Measurements from ENCODE around the gene GPR162. TPM values are rescaled to one million over a fixed set of nuclear protein-coding genes. Genes with fewer than 3 reads are reported as not detected.

Gene GPR162
- total and polyA plus RNA-seq, 10 of the 15 experiments (the other 5 are each of a cell fraction or from before 2014, with no cell fraction given) = not detected

DNA sequence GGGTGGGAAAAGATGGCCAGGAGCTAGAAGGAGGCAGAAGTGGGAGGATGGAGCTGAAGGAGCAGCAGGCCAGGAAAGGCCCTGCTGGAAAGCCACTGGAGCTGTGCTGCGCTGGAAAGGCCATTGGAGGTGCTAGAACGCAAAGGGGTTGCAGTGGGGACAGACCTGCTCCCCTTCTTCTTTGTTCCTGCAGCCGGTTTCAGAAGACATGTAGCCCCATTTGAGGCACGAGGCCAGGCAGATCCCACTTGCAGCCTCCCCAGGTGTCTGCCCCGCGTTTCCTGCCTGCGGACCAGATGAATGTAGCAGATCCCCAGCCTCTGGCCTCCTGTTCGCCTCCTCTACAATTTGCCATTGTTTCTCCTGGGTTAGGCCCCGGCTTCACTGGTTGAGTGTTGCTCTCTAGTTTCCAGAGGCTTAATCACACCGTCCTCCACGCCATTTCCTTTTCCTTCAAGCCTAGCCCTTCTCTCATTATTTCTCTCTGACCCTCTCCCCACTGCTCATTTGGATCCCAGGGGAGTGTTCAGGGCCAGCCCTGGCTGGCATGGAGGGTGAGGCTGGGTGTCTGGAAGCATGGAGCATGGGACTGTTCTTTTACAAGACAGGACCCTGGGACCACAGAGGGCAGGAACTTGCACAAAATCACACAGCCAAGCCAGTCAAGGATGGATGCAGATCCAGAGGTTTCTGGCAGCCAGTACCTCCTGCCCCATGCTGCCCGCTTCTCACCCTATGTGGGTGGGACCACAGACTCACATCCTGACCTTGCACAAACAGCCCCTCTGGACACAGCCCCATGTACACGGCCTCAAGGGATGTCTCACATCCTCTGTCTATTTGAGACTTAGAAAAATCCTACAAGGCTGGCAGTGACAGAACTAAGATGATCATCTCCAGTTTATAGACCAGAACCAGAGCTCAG lies 2.3 kb upstream of the GPR162 start:
- intact Hi-C loops (cut with micrococcal nuclease; ENCODE audit: unreplicated experiment) (no loop called here), in situ Hi-C loops (cut with MboI) (no loop called here)
- H2AFZ ChIP-seq (ENCODE audit: control insufficient read depth, low read depth, low read length) = no peak overlapping the region
- H3K79me2 ChIP-seq (ENCODE audit: control insufficient read depth, insufficient read depth, low read length) = no peaks in the 10 kb centered on the region
- ATAC-seq (peak; percentile 26; the same call in 2 of the 3 replicates), DNase-seq (ENCODE audit: low read depth, low spot score) (no peak), FAIRE-seq (no peak)
- H3K27me3 ChIP-seq (replicated peaks in 1 of 2; ENCODE audit: control insufficient read depth in 2 of 2, insufficient read depth in 2 of 2, low read length in 1 of 2) = peaks cover 5 to 17% of the 10 kb centered on the region in 2 experiments
- H3K27ac ChIP-seq (ENCODE audit: control insufficient read depth, insufficient read depth) = no peak overlapping the region
- ChIA-PET RAD21 (ENCODE audit: unreplicated experiment) (no interaction called here), POLR2A (interaction anchor here (0.6 to 0.9 kb wide), 2 partner anchors 10 to 11 kb away, joined by 3 to 4 read pairs; no protein-coding TSS in a partner anchor), CTCF (interaction anchor here (1.0 to 1.3 kb wide), 4 partner anchors 11 to 66 kb away, joined by 3 to 5 read pairs (median 4); partner anchors contain the start of gene MLF2), SMC1A (ENCODE audit: uncharacterized antibody, unreplicated experiment) (interaction anchor here (1.5 to 2.0 kb wide), 2 partner anchors 7 to 39 kb away, joined by 6 read pairs; no protein-coding TSS in a partner anchor)
- no peaks in the 10 kb centered on the region for H4K20me1 ChIP-seq (ENCODE audit: control insufficient read depth, insufficient read depth)
- no peaks in the 10 kb centered on the region for H3K9me3 ChIP-seq (replicated peaks; ENCODE audit: control insufficient read depth, insufficient read depth, low read length)
- no peak overlapping the region for H3K4me3 ChIP-seq
- H3K4me1 ChIP-seq (ENCODE audit: control insufficient read depth, insufficient read depth, low read length) = no peaks in the 10 kb centered on the region; the same call in 1 of the 2 replicates
- H3K9ac ChIP-seq (ENCODE audit: control insufficient read depth, insufficient read depth, low read length) = no peak overlapping the region
- H3K36me3 ChIP-seq (ENCODE audit: control insufficient read depth in 2 of 2, insufficient read depth in 2 of 2, low read length in 1 of 2) = no peaks in the 10 kb centered on the region
- no TSS peak for BruUV-seq (replicated peaks)
- H3K4me2 ChIP-seq (ENCODE audit: control insufficient read depth, insufficient read depth) = no peak overlapping the region
- 34% methylated on average over 12 of the region's 13 CpGs for WGBS (ENCODE audit: insufficient coverage, insufficient replicate concordance, low lambda C conversion rate, missing lambda C conversion rate)
- TF ChIP-seq TBL1XR1 (IDR thresholded peaks at IDR 0.05; ENCODE audit: low read depth, low read length) (no peak), SREBF1 (IDR thresholded peaks at IDR 0.05; ENCODE audit: low read length) (no peak), RCOR1 (conservative IDR thresholded peaks at IDR 0.05; ENCODE audit: low read depth, low read length) (no peak), POLR2AphosphoS2 (IDR thresholded peaks at IDR 0.05; ENCODE audit: low read depth, low read length) (no peak), CBX3 (IDR thresholded peaks at IDR 0.05; ENCODE audit: borderline replicate concordance, low read depth) (no peak), FOXM1 (IDR thresholded peaks at IDR 0.05; ENCODE audit: low read depth, low read length) (no peak), BHLHE40 (IDR thresholded peaks at IDR 0.05; ENCODE audit: borderline replicate concordance in 1 of 2, low read depth in 2 of 2, low read length in 1 of 2) (no peak)
- TF ChIP-seq, protein P1, sequence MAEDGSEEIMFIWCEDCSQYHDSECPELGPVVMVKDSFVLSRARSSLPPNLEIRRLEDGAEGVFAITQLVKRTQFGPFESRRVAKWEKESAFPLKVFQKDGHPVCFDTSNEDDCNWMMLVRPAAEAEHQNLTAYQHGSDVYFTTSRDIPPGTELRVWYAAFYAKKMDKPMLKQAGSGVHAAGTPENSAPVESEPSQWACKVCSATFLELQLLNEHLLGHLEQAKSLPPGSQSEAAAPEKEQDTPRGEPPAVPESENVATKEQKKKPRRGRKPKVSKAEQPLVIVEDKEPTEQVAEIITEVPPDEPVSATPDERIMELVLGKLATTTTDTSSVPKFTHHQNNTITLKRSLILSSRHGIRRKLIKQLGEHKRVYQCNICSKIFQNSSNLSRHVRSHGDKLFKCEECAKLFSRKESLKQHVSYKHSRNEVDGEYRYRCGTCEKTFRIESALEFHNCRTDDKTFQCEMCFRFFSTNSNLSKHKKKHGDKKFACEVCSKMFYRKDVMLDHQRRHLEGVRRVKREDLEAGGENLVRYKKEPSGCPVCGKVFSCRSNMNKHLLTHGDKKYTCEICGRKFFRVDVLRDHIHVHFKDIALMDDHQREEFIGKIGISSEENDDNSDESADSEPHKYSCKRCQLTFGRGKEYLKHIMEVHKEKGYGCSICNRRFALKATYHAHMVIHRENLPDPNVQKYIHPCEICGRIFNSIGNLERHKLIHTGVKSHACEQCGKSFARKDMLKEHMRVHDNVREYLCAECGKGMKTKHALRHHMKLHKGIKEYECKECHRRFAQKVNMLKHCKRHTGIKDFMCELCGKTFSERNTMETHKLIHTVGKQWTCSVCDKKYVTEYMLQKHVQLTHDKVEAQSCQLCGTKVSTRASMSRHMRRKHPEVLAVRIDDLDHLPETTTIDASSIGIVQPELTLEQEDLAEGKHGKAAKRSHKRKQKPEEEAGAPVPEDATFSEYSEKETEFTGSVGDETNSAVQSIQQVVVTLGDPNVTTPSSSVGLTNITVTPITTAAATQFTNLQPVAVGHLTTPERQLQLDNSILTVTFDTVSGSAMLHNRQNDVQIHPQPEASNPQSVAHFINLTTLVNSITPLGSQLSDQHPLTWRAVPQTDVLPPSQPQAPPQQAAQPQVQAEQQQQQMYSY (CRISPR knock-in tag; IDR thresholded peaks at IDR 0.05) = no peak
- TF ChIP-seq, protein P2, sequence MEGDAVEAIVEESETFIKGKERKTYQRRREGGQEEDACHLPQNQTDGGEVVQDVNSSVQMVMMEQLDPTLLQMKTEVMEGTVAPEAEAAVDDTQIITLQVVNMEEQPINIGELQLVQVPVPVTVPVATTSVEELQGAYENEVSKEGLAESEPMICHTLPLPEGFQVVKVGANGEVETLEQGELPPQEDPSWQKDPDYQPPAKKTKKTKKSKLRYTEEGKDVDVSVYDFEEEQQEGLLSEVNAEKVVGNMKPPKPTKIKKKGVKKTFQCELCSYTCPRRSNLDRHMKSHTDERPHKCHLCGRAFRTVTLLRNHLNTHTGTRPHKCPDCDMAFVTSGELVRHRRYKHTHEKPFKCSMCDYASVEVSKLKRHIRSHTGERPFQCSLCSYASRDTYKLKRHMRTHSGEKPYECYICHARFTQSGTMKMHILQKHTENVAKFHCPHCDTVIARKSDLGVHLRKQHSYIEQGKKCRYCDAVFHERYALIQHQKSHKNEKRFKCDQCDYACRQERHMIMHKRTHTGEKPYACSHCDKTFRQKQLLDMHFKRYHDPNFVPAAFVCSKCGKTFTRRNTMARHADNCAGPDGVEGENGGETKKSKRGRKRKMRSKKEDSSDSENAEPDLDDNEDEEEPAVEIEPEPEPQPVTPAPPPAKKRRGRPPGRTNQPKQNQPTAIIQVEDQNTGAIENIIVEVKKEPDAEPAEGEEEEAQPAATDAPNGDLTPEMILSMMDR (IDR thresholded peaks at IDR 0.05 in 2 of 3, conservative IDR thresholded peaks at IDR 0.05 in 1 of 3; ENCODE audit: control insufficient read depth in 2 of 3, extremely low read depth in 1 of 3, insufficient read depth in 1 of 3, low read depth in 3 of 3, low read length in 3 of 3) = no peak
- TF ChIP-seq, protein P3, sequence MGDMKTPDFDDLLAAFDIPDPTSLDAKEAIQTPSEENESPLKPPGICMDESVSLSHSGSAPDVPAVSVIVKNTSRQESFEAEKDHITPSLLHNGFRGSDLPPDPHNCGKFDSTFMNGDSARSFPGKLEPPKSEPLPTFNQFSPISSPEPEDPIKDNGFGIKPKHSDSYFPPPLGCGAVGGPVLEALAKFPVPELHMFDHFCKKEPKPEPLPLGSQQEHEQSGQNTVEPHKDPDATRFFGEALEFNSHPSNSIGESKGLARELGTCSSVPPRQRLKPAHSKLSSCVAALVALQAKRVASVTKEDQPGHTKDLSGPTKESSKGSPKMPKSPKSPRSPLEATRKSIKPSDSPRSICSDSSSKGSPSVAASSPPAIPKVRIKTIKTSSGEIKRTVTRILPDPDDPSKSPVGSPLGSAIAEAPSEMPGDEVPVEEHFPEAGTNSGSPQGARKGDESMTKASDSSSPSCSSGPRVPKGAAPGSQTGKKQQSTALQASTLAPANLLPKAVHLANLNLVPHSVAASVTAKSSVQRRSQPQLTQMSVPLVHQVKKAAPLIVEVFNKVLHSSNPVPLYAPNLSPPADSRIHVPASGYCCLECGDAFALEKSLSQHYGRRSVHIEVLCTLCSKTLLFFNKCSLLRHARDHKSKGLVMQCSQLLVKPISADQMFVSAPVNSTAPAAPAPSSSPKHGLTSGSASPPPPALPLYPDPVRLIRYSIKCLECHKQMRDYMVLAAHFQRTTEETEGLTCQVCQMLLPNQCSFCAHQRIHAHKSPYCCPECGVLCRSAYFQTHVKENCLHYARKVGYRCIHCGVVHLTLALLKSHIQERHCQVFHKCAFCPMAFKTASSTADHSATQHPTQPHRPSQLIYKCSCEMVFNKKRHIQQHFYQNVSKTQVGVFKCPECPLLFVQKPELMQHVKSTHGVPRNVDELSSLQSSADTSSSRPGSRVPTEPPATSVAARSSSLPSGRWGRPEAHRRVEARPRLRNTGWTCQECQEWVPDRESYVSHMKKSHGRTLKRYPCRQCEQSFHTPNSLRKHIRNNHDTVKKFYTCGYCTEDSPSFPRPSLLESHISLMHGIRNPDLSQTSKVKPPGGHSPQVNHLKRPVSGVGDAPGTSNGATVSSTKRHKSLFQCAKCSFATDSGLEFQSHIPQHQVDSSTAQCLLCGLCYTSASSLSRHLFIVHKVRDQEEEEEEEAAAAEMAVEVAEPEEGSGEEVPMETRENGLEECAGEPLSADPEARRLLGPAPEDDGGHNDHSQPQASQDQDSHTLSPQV (IDR thresholded peaks at IDR 0.05) = no peak

Data from GM12878 (cell line).